Liver (tissue), 3 donors: ENCODE data around the gene ACOT11.

Experiments
- HNF4G ChIP-seq: IDR thresholded peaks from 2 replicates; pipeline ENCODE4 v1.6.1; 2016; ENCODE audit warnings: antibody characterized with exemption
- JUND ChIP-seq, 2 donors: IDR thresholded peaks; 2 replicates each; pipeline ENCODE4 v1.6.1; 2016; ENCODE audit warnings: antibody characterized with exemption in 2 of 2
- MAX ChIP-seq: IDR thresholded peaks from 2 replicates; pipeline ENCODE4 v1.6.1; 2016; ENCODE audit warnings: antibody characterized with exemption
- NR2F2 ChIP-seq: IDR thresholded peaks from 2 replicates; pipeline ENCODE4 v1.6.1; 2016; ENCODE audit warnings: antibody characterized with exemption
- RAD21 ChIP-seq, 2 donors: IDR thresholded peaks; 2 replicates each; pipeline ENCODE4 v1.6.1; 2016; ENCODE audit warnings: antibody characterized with exemption in 2 of 2, mild to moderate bottlenecking in 2 of 2
- RXRA ChIP-seq, 2 donors: IDR thresholded peaks; 2 replicates each; pipeline ENCODE4 v1.6.1; 2017 to 2018; ENCODE audit warnings: antibody characterized with exemption in 2 of 2, mild to moderate bottlenecking in 1 of 2
- SP1 ChIP-seq: IDR thresholded peaks from 2 replicates; pipeline ENCODE4 v1.6.1; 2018; ENCODE audit warnings: antibody characterized with exemption, mild to moderate bottlenecking
- TF ChIP-seq, protein P1 (sequence below): fragments of 150-350 bp; IDR thresholded peaks from 2 replicates; pipeline ENCODE4 v1.5.1; 2017; ENCODE audit warnings: improper control_type of control experiment, low read depth, low read length; ENCODE audit not compliant: missing input control
- TF ChIP-seq, protein P2 (sequence below): IDR thresholded peaks from 2 replicates; pipeline ENCODE4 v1.6.1; 2016; ENCODE audit warnings: antibody characterized with exemption, mild to moderate bottlenecking
- donor health status: healthy.
- donor health status: healthy.

DNA sequence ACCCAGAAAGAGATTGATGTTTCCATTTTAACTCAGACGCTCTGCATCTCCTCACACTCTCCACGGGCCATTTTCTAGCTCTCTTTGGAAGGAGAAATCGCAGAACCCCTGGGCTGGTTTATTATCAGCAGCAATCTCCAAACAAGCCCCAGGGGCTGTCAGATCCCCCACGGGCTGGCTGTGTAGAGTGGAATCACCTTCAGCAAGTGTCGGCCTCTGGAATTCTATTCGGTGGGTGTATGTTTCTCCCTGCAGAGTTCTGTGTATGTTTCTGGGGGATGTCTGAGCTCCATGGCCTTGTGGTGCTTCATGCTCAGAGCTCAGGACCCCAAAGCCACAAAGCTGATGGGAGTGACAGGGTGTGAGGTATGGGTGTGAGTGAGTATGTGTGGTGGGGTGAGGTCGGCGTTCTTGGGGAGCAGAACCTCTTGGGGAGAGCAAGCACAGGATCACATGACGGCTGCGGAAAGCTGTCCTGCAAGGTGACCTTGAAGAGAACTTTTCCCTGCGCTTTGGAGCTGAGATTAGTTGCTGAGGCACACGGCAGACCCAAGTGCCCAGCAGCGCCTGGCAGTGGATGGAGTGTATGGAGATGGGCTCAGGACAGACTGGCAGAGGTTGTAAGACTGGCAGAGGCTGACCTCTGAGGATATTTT, 489 bp downstream of the ACOT11 start:
- TF ChIP-seq, protein P1, sequence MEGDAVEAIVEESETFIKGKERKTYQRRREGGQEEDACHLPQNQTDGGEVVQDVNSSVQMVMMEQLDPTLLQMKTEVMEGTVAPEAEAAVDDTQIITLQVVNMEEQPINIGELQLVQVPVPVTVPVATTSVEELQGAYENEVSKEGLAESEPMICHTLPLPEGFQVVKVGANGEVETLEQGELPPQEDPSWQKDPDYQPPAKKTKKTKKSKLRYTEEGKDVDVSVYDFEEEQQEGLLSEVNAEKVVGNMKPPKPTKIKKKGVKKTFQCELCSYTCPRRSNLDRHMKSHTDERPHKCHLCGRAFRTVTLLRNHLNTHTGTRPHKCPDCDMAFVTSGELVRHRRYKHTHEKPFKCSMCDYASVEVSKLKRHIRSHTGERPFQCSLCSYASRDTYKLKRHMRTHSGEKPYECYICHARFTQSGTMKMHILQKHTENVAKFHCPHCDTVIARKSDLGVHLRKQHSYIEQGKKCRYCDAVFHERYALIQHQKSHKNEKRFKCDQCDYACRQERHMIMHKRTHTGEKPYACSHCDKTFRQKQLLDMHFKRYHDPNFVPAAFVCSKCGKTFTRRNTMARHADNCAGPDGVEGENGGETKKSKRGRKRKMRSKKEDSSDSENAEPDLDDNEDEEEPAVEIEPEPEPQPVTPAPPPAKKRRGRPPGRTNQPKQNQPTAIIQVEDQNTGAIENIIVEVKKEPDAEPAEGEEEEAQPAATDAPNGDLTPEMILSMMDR = no peak
- TF ChIP-seq RXRA (IDR thresholded peaks at IDR 0.05) = no peak
- no peak for TF ChIP-seq SP1
- no peak for TF ChIP-seq JUND (IDR thresholded peaks at IDR 0.05)
- TF ChIP-seq MAX = no peak
- TF ChIP-seq RAD21 (IDR thresholded peaks at IDR 0.05) = no peak
- TF ChIP-seq HNF4G = no peak
- no peak for TF ChIP-seq NR2F2
- TF ChIP-seq, protein P2, sequence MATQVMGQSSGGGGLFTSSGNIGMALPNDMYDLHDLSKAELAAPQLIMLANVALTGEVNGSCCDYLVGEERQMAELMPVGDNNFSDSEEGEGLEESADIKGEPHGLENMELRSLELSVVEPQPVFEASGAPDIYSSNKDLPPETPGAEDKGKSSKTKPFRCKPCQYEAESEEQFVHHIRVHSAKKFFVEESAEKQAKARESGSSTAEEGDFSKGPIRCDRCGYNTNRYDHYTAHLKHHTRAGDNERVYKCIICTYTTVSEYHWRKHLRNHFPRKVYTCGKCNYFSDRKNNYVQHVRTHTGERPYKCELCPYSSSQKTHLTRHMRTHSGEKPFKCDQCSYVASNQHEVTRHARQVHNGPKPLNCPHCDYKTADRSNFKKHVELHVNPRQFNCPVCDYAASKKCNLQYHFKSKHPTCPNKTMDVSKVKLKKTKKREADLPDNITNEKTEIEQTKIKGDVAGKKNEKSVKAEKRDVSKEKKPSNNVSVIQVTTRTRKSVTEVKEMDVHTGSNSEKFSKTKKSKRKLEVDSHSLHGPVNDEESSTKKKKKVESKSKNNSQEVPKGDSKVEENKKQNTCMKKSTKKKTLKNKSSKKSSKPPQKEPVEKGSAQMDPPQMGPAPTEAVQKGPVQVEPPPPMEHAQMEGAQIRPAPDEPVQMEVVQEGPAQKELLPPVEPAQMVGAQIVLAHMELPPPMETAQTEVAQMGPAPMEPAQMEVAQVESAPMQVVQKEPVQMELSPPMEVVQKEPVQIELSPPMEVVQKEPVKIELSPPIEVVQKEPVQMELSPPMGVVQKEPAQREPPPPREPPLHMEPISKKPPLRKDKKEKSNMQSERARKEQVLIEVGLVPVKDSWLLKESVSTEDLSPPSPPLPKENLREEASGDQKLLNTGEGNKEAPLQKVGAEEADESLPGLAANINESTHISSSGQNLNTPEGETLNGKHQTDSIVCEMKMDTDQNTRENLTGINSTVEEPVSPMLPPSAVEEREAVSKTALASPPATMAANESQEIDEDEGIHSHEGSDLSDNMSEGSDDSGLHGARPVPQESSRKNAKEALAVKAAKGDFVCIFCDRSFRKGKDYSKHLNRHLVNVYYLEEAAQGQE = no peak
